Heart right ventricle (tissue), 16 donors: ENCODE results near the gene MXD3. TPM values are rescaled to one million over a fixed set of nuclear protein-coding genes. Genes with fewer than 3 reads are reported as not detected.
A peak's percentile ranks its signal among the peaks of the same experiment; 100 is the strongest.

Experiments
- ATAC-seq, 8 donors: fragments of 200-7000 bp; cut with Tn5 transposase; one replicate each; pipeline ENCODE4 v1.9.1; 2020; ENCODE audit warnings: mild to moderate bottlenecking in 8 of 8, moderate library complexity in 8 of 8, moderate number of reproducible peaks in 1 of 8
- DNase-seq, 2 donors: peaks; one replicate each; pipeline ENCODE4 v3.0.0-alpha.2; 2020
- H3K27ac ChIP-seq, 10 donors: fragments of 200-600 bp; sonication (generic) in 2 of 10; one replicate each; pipeline versions ENCODE4 v1.5.0 to v1.8.0; 2020 to 2022; ENCODE audit warnings: mild to moderate bottlenecking in 3 of 10
- H3K27me3 ChIP-seq, 7 donors: fragments of 200-600 bp; one replicate each; pipeline ENCODE4 v1.8.0; 2021 to 2022; ENCODE audit warnings: mild to moderate bottlenecking in 2 of 7
- H3K36me3 ChIP-seq, 9 donors: fragments of 200-600 bp; sonication (generic) in 1 of 9; one replicate each; pipeline versions ENCODE4 v1.5.0 to v1.8.0; 2020 to 2022; ENCODE audit warnings: mild to moderate bottlenecking in 2 of 9
- H3K4me1 ChIP-seq, 9 donors: fragments of 200-600 bp; sonication (generic) in 1 of 9; one replicate each; pipeline versions ENCODE4 v1.5.0 to v1.8.0; 2020 to 2022; ENCODE audit warnings: mild to moderate bottlenecking in 4 of 9
- H3K4me3 ChIP-seq, 10 donors: fragments of 200-600 bp; sonication (generic) in 2 of 10; one replicate each; pipeline versions ENCODE4 v1.5.0 to v1.8.0; 2020 to 2022; ENCODE audit warnings: mild to moderate bottlenecking in 7 of 10, moderate library complexity in 2 of 10
- H3K9me3 ChIP-seq, 11 donors: fragments of 200-600 bp in 10 of 11; sonication (generic) in 2 of 11; one replicate each; pipeline versions ENCODE4 v1.5.0 to v1.8.0; 2013 to 2022; ENCODE audit warnings: mild to moderate bottlenecking in 2 of 11, control low read depth in 1 of 11, moderate library complexity in 1 of 11
- CTCF ChIP-seq, 9 donors: fragments of 200-600 bp; sonication (generic) in 2 of 9; IDR thresholded peaks; one replicate each; pipeline versions ENCODE4 v1.5.0 to v1.8.0; 2021 to 2022; ENCODE audit warnings: antibody characterized with exemption in 9 of 9, mild to moderate bottlenecking in 5 of 9, moderate library complexity in 1 of 9
- WGBS, 2 donors: extraction: QIAGEN DNeasy Blood & Tissue Kit; methylation state at CpG; one replicate each; pipeline ENCODE4 v1.1.7; 2013; ENCODE audit warnings: inconsistent platforms in 1 of 2; 5-methylcytosine and 5-hydroxymethylcytosine counted together
- intact Hi-C, 10 donors: fragments of 100-400 bp; cut with DNase I; formaldehyde crosslinking; loops; one replicate each; pipeline versions ENCODE4 v1.11.1 to v1.14.2; 2022
- polyA plus RNA-seq, 2 donors: library from polyadenylated mRNA; stranded (reverse); fragments of 200-250 nt; gene quantifications; one replicate each; pipeline ENCODE4 v1.2.3, GENCODE V29; 2013
- total RNA-seq, 10 donors: library from RNA; stranded (reverse); fragmentation: NEBNext Ultra II Directional in 3 of 10; extraction: Animal tissue kit (Norgen Biotek cat#: 25700) in 3 of 10; gene quantifications; one replicate each; pipeline versions ENCODE4 v1.2.1 to v1.2.4, GENCODE V29; 2021 to 2023
- donor health status: Arrhythmogenic right ventricular cardiomyopathy.
- donor health status: ischemic (EF 13 %, LVEDD 7.1; RV severe dilation, severe dysfunction).
- donor health status: healthy with polysubstance abuse.
- donor health status: DM: no; HTN: yes; CAD: no.
- donor health status: DM: no; HTN: no; CAD: no.
- donor health status: ischemic (EF 25% LVEDD 6.9; RV normal size, moderate dysfunction).
- donor health status: ischemic (EF 25% LVEDD 5.7; RV mildly dilated, moderate dysfunction).
- donor health status: healthy.
- donor health status: DM: yes; HTN: yes; CAD: no.
- donor health status: Ischemic cardiomyopathy.
- donor health status: ischemic (EF 35%, LVEDD 5.7; RV mildly dilated, moderate dysfunction).
- donor health status: nonischemic (EF 11% LVEDD 7.7; RV severe dilation, severe dysfunction).
- donor health status: DM: yes; HTN: yes; CAD: no.
- donor health status: PGD.
- donor health status: ischemic (EF 29% LVEDD 5.4; RV normal size, mild dysfunction).
- donor health status: nonischemic (EF 23%, LVEDD 6.1; RV moderate dilation, normal function).

MXD3 gene
- total and polyA plus RNA-seq, 12 donors = 1.2 to 7.1 (median 2.6) TPM

- Histone ChIP-seq H3K27me3 (no peaks in the 10 kb centered on the region), H3K4me3 (peak overlapping the region; percentile 67 to 100 (median 94)), H3K4me1 (peaks cover 20 to 85% (median 52%) of the 10 kb centered on the region in 9 donors), H3K9me3 (no peaks in the 10 kb centered on the region), H3K36me3 (peaks cover 0 to 58% (median 7%) of the 10 kb centered on the region in 9 donors), H3K27ac (peak overlapping the region in 8 of 10 donors; percentile 72 to 97 (median 90))
- DNase-seq (no peak), ATAC-seq (peak in 1 of 8 donors; percentile 3)
- no peak for TF ChIP-seq CTCF (IDR thresholded peaks at IDR 0.05)
- WGBS, 2 donors = 28 to 34% methylated on average over 24 of the region's 24 CpGs
- intact Hi-C loops = loop anchor here in 6 of 10 donors (5.0 to 10.0 kb wide), 3 partner anchors 185 to 190 kb away; no protein-coding TSS in a partner anchor
Observed at GRCh38 chr5:177302354-177303110, 9.2 kb downstream of the MXD3 start.

GRCh38 chr5:177301503-177302165 lies 10.1 kb downstream of the MXD3 start:
- Histone ChIP-seq H3K36me3 (peaks cover 0 to 50% (median 2%) of the 10 kb centered on the region in 9 donors), H3K27ac (peak overlapping the region in 6 of 10 donors; percentile 9 to 97 (median 84)), H3K27me3 (no peaks in the 10 kb centered on the region), H3K9me3 (no peaks in the 10 kb centered on the region), H3K4me3 (peak overlapping the region in 4 of 10 donors; percentile 67 to 97 (median 96)), H3K4me1 (peaks cover 23 to 85% (median 60%) of the 10 kb centered on the region in 9 donors)
- ATAC-seq = no peak
- intact Hi-C loops = loop anchor here in 6 of 10 donors (5.0 to 10.0 kb wide), 3 partner anchors 184 to 189 kb away; no protein-coding TSS in a partner anchor
- 59 to 62% methylated on average over 7 of the region's 7 CpGs for WGBS, 2 donors
- no peak for TF ChIP-seq CTCF (IDR thresholded peaks at IDR 0.05)
- no peak for DNase-seq

GRCh38 chr5:177300951-177301350 lies 10.7 kb downstream of the MXD3 start:
- H3K27ac ChIP-seq = peak overlapping the region in 9 of 10 donors; percentile 64 to 97 (median 82)
- WGBS, 2 donors = 85 to 86% methylated on average over 2 of the region's 2 CpGs
- no peak for DNase-seq
- no peak for TF ChIP-seq CTCF (IDR thresholded peaks at IDR 0.05)
- H3K9me3 ChIP-seq = no peaks in the 10 kb centered on the region
- H3K36me3 ChIP-seq = peaks cover 0 to 50% (median 2%) of the 10 kb centered on the region in 9 donors
- no peaks in the 10 kb centered on the region for H3K27me3 ChIP-seq
- intact Hi-C loops = loop anchor here in 6 of 10 donors (5.0 to 10.0 kb wide), 3 partner anchors 184 to 189 kb away; no protein-coding TSS in a partner anchor
- peaks cover 28 to 85% (median 67%) of the 10 kb centered on the region in 9 donors for H3K4me1 ChIP-seq
- no peak for ATAC-seq
- peak overlapping the region in 1 of 10 donors; percentile 96 for H3K4me3 ChIP-seq

GRCh38 chr5:177300236-177300880 lies 11.3 kb downstream of the MXD3 start:
- DNase-seq (peak in 1 of 2 donors; percentile 83), ATAC-seq (peak in 7 of 8 donors; percentile 33 to 83 (median 72))
- TF ChIP-seq CTCF (IDR thresholded peaks at IDR 0.05) = peak in 3 of 9 donors; percentile 22 to 33 (median 32)
- intact Hi-C loops = loop anchor here in 6 of 10 donors (5.0 to 10.0 kb wide), 3 partner anchors 183 to 188 kb away; no protein-coding TSS in a partner anchor
- WGBS, 2 donors = 18 to 22% methylated on average over 4 of the region's 4 CpGs
- Histone ChIP-seq H3K27ac (peak overlapping the region; percentile 38 to 97 (median 79)), H3K9me3 (no peaks in the 10 kb centered on the region), H3K27me3 (no peaks in the 10 kb centered on the region), H3K36me3 (peaks cover 0 to 50% (median 3%) of the 10 kb centered on the region in 9 donors), H3K4me3 (peak overlapping the region in 3 of 10 donors; percentile 17 to 32 (median 18)), H3K4me1 (peaks cover 30 to 85% (median 71%) of the 10 kb centered on the region in 9 donors)
